Stimulated activated CD4-positive, alpha-beta T cell treated with anti-CD3 and anti-CD28 coated beads, TNF-alpha, amount 100 ng/mL, for 4 hours (primary cell): ENCODE data around the gene RRM1.

ENCODE experiments used
- DNase-seq, 3 experiments: peaks; one replicate each; pipeline ENCODE4 v3.0.0-alpha.2; 2020; ENCODE audit warnings: low read depth in 3 of 3

Gene RRM1

DNA sequence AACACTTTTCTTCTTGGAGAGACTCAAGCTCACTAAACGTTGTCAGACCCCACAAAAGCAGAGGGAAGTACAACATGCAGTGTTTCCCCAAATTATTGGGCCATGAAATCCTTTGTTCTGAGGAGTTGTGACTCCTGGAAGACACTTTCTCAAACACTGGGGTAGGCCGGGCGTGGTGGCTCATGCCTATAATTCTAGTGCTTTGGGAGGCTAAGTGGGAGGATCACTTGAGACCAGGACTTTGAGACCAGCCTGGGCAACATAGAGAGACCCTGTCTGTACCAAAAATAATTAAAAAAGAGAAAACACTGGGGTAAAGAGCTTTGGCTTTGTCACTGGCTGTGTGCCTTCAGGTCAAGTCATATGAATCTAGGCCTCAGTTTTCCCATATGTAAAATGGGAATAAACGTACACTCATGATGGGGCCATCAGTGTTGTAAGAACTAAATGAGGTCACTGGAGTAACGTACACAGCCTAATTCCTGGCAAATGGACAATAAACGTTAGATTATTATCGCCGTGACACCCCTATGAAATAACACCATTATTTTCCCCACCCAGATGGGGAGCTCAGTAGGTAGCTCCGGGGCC, 92.0 kb downstream of the RRM1 start:
- no peak for DNase-seq

DNA sequence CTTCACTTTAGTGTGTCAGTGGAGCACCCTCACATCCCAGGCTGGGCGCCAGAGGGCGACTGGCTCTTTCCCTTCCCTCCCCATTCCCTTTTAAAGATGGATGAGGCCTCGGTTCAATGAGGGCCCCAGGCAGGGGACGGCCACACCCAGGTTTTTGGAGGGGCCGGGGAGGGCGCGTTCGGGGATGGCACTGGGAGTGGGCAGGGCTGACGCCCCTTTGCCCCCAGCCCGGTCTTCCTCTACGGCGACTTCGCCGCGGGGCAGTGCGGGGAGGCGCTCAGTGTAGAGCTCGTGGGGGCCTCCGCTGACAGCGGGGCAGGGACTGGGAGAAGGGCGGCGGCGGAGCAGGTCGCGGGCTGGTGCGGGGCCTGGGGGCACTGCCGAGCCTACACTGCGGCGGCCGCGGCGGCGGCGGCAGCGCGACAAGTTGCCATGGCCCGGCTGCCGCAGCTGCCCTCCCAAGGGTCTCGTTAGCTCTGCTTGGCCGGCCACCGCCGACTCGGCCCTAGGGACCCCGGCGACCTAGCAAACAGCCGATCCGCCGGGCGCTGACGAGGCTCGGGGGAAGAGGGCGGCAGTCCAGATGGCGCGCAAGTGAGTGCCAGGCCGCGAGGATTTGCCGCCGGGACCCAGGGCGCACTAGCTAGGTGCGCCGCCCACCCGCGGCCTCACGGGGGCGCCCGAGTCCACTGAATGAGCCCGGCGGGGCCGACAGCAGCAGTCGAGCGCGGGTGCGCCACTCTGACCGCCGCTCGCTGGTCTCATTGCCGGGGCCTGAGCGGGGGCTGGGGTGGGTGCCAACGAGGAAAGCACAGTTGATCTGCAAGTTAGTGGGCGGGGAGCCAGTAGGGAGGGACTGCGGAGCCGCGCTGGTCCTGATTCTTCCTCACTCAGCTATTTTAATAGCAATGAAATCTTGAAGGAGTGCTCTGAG, 92.7 kb downstream of the RRM1 start:
- peak; percentile 69 to 80 (median 71) for DNase-seq
